GM21526 (cell line): ENCODE data around the gene XPO6.
"Not testable (repeated sequence)": the region's sequence is repeated elsewhere in the genome, so short reads cannot be mapped to it uniquely, and the experiment has no call there.

Experiments
- ATAC-seq: cut with Tn5 transposase; IDR thresholded peaks from one replicate; pipeline ENCODE4 v1.9.1; 2021; ENCODE audit warnings: moderate library complexity; ENCODE audit not compliant: unreplicated experiment, low FRiP score

The XPO6 gene

GRCh38 chr16:28120754-28121153 lies 91.0 kb downstream of the XPO6 start:
- ATAC-seq: no peak

GRCh38 chr16:28118637-28119036 lies 93.1 kb downstream of the XPO6 start:
- no peak for ATAC-seq

GRCh38 chr16:28117168-28117565 lies 94.6 kb downstream of the XPO6 start:
- ATAC-seq: no peak

GRCh38 chr16:28115866-28116265 lies 95.9 kb downstream of the XPO6 start:
- not testable (repeated sequence) for ATAC-seq

- no peak for ATAC-seq
Measured at GRCh38 chr16:28112908-28113307, 98.9 kb downstream of the XPO6 start.

- no peak for ATAC-seq
Measured at GRCh38 chr16:28110977-28111376, 100.8 kb downstream of the XPO6 start.

GRCh38 chr16:28110479-28110878 lies 101.3 kb downstream of the XPO6 start:
- no peak for ATAC-seq

- no peak for ATAC-seq
Measured at GRCh38 chr16:28110074-28110473, 101.7 kb downstream of the XPO6 start.

GRCh38 chr16:28108590-28109247 lies 103.0 kb downstream of the XPO6 start:
- no peak for ATAC-seq

- ATAC-seq: no peak
Measured at GRCh38 chr16:28107232-28107631, 104.5 kb downstream of the XPO6 start.

GRCh38 chr16:28106467-28107215 lies 105.1 kb downstream of the XPO6 start:
- ATAC-seq: no peak

- ATAC-seq: no peak
Measured at GRCh38 chr16:28105954-28106353, 105.8 kb downstream of the XPO6 start.

- no peak for ATAC-seq
Measured at GRCh38 chr16:28105297-28105696, 106.5 kb downstream of the XPO6 start.

GRCh38 chr16:28104404-28104803 lies 107.4 kb downstream of the XPO6 start:
- ATAC-seq: no peak

- ATAC-seq: no peak
Measured at GRCh38 chr16:28103516-28104170, 108.1 kb downstream of the XPO6 start.

GRCh38 chr16:28101533-28101890 lies 110.3 kb downstream of the XPO6 start:
- no peak for ATAC-seq

GRCh38 chr16:28100810-28101532 lies 110.8 kb downstream of the XPO6 start:
- ATAC-seq: no peak

- no peak for ATAC-seq
Measured at GRCh38 chr16:28098959-28099945, 112.5 kb downstream of the XPO6 start.

- no peak for ATAC-seq
Measured at GRCh38 chr16:28098171-28098958, 113.4 kb downstream of the XPO6 start.
